T47D (cell line): Measurements from ENCODE around the gene SH3GL3.

ENCODE experiments used
- DNase-seq, 2 experiments: peaks; one replicate each; pipeline versions ENCODE4 v3.0.0 to v3.0.0-alpha.2; 2011 to 2012; ENCODE audit warnings: low read depth in 1 of 2, low spot score in 1 of 2
- JUND ChIP-seq: IDR thresholded peaks from 2 replicates; pipeline ENCODE4 v1.6.1; 2012; ENCODE audit warnings: low read depth
- in situ Hi-C: cut with HindIII; loops from 2 replicates; pipeline ENCODE4 v1.10.0; 2016; ENCODE audit warnings: low sequenced_read_pairs, low pct_unique_long_range_greater_than_20kb

SH3GL3 gene

DNA sequence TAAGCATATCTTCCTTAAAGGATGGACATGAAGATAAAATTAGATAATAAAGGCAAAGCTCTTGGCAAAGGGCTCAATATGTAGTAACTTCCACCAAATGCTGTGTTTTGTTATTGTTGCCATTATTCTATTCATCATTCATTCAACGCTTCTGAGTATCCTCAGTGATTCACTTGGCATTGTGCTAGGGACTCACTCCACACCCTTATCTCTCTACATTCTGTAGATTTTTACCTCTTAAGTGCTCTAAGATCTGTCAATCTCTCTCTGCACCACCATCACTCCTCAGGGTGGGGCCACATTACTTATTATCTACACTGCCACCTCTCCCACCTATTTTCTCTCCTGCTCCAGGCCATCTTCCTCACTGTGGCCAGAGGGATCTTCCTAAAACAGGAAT, 51.2 kb downstream of the SH3GL3 start:
- TF ChIP-seq JUND = no peak
- no peak for DNase-seq
- in situ Hi-C loops = no loop called here

DNA sequence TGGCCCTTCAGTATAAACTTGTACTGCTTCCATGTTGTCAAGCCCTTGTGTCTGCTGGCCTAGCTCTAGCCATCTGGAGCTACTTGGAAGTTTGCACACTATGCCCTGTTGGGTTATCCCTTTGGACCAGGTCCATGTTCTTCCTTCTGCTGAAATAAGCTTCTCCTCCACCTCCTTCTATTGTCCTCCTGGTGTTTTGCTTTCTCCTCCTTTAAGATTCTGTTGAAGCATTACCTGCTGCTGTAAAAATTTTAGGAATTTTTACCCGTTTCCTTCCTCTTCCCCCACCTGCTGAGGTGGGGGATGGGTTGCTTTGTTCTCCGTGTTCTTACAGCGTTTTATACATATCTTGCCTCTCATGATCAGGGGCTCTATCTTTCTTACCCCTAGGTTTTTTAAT, 51.7 kb downstream of the SH3GL3 start:
- DNase-seq = no peak
- no peak for TF ChIP-seq JUND
- in situ Hi-C loops = no loop called here

DNA sequence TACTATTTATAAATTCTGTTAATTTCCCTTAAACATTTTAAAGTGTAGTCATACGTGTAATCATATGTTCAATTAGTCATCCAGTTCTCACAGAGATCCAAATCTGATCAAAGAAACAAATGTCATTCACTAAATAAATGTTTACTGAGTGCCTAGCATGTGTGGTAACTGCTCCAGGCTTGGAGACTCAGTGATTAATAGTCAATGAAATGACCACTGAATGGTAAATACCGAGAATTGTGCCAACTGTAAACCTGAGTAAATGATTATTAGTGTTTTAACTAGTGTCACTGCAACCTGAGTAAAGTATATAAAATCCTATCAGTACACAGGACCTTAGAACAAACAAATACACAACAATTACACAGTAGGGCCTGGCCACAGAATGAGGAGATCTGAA, 52.3 kb downstream of the SH3GL3 start:
- TF ChIP-seq JUND = no peak
- in situ Hi-C loops = no loop called here
- DNase-seq = peak in 1 of 2 experiments; percentile 68

DNA sequence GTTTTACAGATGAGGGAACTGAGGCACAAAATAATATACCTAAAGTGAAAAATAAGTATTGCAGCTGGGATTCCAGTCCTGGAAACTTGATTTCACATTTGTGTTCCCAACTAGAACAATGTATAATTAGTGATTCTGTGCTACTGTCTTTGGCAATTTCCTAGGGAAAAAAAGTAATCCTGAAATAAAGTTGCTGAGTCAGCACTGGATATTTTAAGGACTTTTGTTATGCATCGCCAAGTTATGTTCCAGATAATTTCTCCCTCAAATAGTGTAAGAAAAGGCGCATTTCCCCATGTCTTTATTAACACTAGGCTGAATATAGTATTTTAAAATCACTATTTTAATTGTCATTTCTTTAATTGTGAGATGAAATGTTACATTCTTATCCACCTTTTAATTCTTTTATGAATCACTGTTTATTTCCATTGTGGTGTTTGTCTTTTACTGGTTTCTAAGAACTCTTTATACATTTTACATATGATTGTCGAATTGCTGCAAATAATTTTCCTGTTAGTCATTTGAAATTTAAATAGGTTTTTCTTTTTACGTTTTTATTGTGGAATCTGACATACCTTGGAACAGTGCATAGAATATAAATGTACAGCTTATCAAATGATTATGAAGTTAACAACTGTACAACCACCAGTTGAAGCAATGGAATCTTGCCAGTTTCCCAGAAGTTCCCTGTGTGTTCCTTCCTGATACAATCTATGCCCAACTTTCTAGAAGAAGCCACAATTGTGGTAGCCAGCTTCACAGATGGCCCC, 56.6 kb downstream of the SH3GL3 start:
- DNase-seq = no peak
- no peak for TF ChIP-seq JUND
- in situ Hi-C loops = no loop called here

DNA sequence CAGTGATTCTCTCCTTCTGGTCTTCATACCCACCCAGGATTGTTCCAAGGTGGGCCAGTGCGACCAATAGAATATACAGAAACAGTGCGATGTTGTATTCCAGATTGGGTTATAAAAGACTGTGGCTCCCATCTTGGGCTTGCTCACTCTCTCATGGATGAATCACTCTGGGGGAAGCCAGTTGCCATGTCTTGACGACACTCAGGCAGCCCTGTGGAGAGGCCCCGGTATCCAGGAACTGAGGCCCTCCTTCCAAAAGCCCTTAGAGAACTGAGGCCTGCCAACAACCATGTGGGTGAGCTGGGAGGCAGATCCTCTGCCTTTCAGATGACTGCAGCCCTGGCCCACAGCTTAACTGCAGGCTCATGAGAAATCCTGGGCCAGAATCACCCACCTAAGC, 57.2 kb downstream of the SH3GL3 start:
- no peak for TF ChIP-seq JUND
- in situ Hi-C loops = no loop called here
- no peak for DNase-seq

DNA sequence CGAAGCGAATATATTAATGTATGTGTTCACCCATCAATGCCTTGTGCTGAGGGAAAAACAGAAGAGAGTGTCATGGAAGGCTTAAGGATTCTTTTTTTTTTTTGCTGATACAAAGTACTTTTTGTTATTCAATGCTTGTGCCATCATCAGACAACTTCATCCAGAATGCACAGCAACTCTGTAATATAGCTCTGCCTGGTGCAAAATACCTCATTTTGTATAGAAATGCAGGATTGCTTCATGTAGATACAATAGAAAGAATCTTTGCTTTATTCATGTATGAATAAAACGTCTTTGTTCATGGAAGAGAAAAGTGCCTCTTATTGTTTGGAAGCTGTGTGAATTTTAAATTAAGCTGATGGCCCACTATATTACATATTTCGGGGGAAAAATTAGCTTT, 62.9 kb downstream of the SH3GL3 start:
- in situ Hi-C loops = no loop called here
- no peak for TF ChIP-seq JUND
- no peak for DNase-seq

DNA sequence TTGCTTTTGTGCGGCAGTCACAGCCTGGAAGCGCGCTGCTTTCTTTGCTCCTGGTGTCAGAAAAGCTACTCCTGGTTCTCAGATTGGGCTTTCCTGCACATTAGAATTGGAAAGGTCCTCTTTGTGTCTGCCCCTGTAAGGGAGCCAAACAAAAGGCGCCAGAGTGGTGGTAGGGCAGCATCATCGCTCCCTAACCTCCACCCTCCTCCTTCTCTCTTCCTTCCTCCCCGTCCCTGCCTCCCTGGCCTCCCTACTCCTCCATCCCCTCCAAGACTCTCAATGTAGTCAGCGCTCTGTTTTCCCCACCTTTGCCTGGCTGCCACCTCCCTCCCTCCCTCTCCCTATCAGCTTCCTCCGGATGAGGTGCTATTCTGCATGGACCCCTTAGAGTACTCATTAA, 65.3 kb downstream of the SH3GL3 start:
- no peak for TF ChIP-seq JUND
- in situ Hi-C loops = no loop called here
- DNase-seq = no peak

DNA sequence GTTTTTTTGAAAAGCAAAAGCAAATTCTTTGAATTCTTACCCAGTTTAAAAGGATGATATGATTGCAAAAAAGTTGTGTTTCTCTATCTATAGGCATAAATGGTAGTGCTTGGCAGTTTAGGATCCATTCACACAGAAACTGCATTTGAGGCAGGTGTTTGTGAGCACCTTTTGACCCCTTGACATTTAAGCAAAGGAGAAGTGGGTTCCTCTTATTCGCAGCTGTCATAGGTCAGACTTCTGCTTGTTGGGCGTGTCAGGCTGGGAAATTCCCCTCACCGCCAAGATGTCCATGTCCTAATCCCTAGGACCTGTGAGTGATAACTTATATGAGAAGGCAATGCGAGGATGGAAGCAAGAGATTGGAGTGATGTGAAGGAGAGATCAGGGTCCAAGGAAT, 67.4 kb downstream of the SH3GL3 start:
- TF ChIP-seq JUND = no peak
- no peak for DNase-seq
- in situ Hi-C loops = no loop called here

DNA sequence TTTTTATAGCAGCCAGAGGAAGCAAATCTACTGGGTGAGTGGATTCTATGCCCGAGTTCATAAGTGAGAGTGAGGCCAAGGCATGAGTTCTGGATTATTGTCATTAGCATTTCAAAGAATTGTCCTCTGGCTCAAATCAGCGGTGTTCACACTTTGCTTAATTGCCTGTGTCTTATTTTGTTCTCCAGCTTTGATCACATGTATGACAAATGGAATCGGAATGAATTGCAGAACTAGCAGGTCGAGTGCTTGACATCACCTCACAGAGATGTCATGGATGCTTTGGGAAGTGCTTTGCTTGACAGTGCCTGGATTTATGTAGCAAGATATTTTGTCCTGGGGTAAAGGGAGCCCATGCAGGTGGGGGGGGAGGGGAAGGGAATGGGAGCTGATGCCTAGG, 68.0 kb downstream of the SH3GL3 start:
- in situ Hi-C loops = no loop called here

DNA sequence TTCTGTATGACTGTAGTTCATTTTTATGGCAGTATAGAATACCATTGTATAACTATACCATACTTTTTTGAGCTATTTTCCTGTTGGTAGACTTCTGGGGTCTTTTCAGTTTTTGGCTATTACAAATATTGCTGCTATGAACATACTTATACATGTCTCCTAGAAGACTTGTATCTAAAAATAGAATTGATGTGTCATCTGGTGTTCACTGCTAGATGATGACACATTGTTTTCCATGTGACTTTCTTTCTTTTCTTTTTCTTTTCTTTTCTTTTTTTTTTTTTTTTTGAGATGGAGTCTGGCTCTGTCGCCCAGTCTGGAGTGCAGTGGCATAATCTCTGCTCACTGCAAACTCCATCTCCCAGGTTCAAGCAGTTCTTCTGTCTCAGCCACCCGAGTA, 69.8 kb downstream of the SH3GL3 start:
- no peak for DNase-seq
- TF ChIP-seq JUND = no peak
- in situ Hi-C loops = no loop called here

More for the DNA sequence above, 68.0 kb downstream of the SH3GL3 start:
- DNase-seq = no peak
- TF ChIP-seq JUND = no peak

DNA sequence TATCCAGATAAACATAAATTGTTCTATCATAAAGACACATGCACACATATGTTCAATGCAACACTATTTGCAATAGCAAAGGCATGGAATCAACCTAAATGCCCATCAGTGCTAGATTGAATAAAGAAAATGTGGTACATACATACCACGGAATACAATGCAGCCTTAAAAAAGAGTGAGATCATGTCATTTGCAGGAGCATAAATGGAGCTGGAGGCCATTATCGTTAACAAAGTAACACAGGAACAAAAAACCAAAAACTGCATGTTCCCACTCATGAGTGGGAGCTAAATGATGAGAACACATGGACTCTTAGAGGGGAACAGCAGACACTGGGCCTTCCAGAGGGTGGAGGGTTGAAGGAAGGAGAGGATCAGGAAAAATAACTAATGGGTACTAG, 79.2 kb downstream of the SH3GL3 start:
- in situ Hi-C loops = no loop called here
- TF ChIP-seq JUND = no peak
- DNase-seq = no peak

DNA sequence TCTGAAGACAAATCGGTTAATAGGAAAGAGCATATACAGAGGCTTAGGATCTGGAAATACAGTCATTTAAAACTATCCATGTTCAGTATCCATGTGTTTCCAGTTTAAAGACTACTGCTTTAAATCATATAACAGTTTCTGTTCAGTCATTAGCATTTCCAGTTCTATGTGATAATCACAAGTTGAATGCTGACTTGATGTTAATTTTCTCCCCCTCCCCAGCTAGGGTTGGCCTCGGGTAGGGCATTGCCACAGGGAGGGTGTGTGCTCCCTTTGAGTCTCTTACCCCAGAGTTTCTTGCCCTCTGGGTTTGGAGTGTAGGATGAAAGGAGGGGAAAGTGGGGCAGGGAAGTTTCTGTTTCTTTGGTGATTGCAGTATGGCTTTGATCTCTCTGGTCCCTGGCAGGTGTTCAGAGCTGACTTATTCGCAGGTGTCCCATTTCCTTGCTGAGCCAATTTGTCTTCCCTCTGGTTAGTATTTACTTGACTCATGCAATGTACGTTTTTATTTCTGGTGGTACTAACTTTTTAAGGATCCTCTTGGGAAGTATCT, 86.3 kb downstream of the SH3GL3 start:
- in situ Hi-C loops = no loop called here
- DNase-seq = no peak
- TF ChIP-seq JUND = no peak

DNA sequence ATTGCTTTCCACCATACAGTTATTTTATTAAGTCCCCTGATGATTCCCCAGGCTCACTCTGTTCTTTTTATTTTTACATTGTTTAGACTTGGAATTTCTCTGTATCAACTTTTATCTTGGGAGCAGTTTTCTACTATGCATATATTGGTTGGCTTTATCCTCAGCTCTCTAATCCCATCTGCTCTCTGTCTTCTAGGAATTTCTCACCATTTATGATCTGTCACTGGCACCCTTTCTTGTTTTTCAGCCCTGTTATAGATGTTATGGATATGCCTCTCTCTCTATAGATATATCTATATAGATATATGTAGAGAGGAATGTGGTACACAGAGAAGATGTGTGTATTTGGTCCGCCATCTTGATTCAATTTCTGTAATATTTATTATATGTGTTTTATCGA, 90.5 kb downstream of the SH3GL3 start:
- no peak for DNase-seq
- no peak for TF ChIP-seq JUND
- in situ Hi-C loops = no loop called here

DNA sequence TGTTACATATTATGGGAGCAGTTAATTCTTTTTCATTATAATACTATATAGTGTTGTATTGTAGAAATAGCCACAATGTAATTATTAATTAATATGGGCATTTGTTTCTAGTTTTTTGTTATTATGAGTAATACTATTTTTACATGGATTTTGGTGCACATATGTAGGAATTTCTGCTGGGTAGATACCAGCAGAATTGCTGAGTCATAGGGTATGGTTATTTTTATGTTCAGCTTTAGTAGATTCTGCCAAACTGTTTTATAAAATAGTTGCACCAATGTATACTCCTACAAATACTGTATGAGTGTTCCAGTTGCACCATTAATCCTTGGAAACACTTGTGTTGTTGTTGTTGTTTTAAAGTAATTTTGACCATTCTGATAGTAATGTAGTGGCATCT, 91.5 kb downstream of the SH3GL3 start:
- no peak for DNase-seq
- no peak for TF ChIP-seq JUND
- in situ Hi-C loops = no loop called here
